ENCODE measurements around the gene AFG1L.

AFG1L gene

GRCh38 chr6:108438918-108439317, 144.1 kb downstream of the AFG1L start:
- H2AFZ ChIP-seq (ENCODE audit: low read length), result no peak overlapping the region
- no peaks in the 10 kb centered on the region for H4K20me1 ChIP-seq (ENCODE audit: insufficient read depth, low read length)
- no peaks in the 10 kb centered on the region for H3K9me3 ChIP-seq (ENCODE audit: low read length)
- no peak overlapping the region for H3K4me2 ChIP-seq (ENCODE audit: low read length)
- no peaks in the 10 kb centered on the region for H3K4me1 ChIP-seq (ENCODE audit: insufficient read depth, low read length, severe bottlenecking)
- H3K9me2 ChIP-seq (ENCODE audit: low read depth, low read length), result no peaks in the 10 kb centered on the region
- no peak overlapping the region for H3K9ac ChIP-seq (ENCODE audit: low read length)
- TF ChIP-seq CTCF (IDR thresholded peaks at IDR 0.05; ENCODE audit: low read length), result no peak
- no peak for TF ChIP-seq EZH2 (IDR thresholded peaks at IDR 0.05; ENCODE audit: borderline replicate concordance, low read length)
- H3K27me3 ChIP-seq (ENCODE audit: insufficient read depth, low read length), result no peaks in the 10 kb centered on the region
- H3K27ac ChIP-seq (ENCODE audit: low read depth, low read length, poor library complexity, severe bottlenecking), result no peak overlapping the region
- no peaks in the 10 kb centered on the region for H3F3A ChIP-seq (ENCODE audit: insufficient read depth, low read length)
- no peaks in the 10 kb centered on the region for H3K79me2 ChIP-seq (ENCODE audit: insufficient read depth, low read length)
- H3K4me3 ChIP-seq (ENCODE audit: low read depth, low read length, poor library complexity, severe bottlenecking), result no peak overlapping the region
- H3K36me3 ChIP-seq (ENCODE audit: insufficient read depth, low read length), result no peaks in the 10 kb centered on the region

GRCh38 chr6:108441141-108441540, 146.3 kb downstream of the AFG1L start:
- H3K9me2 ChIP-seq (ENCODE audit: low read depth, low read length), result no peaks in the 10 kb centered on the region
- TF ChIP-seq CTCF (IDR thresholded peaks at IDR 0.05; ENCODE audit: low read length), result no peak
- no peak for TF ChIP-seq EZH2 (IDR thresholded peaks at IDR 0.05; ENCODE audit: borderline replicate concordance, low read length)
- H3K9me3 ChIP-seq (ENCODE audit: low read length), result no peaks in the 10 kb centered on the region
- no peaks in the 10 kb centered on the region for H3K4me1 ChIP-seq (ENCODE audit: insufficient read depth, low read length, severe bottlenecking)
- H3K4me3 ChIP-seq (ENCODE audit: low read depth, low read length, poor library complexity, severe bottlenecking), result no peak overlapping the region
- H3K79me2 ChIP-seq (ENCODE audit: insufficient read depth, low read length), result no peaks in the 10 kb centered on the region
- H3K27me3 ChIP-seq (ENCODE audit: insufficient read depth, low read length), result no peaks in the 10 kb centered on the region
- H2AFZ ChIP-seq (ENCODE audit: low read length), result no peak overlapping the region
- no peak overlapping the region for H3K4me2 ChIP-seq (ENCODE audit: low read length)
- no peak overlapping the region for H3K9ac ChIP-seq (ENCODE audit: low read length)
- H3K27ac ChIP-seq (ENCODE audit: low read depth, low read length, poor library complexity, severe bottlenecking), result no peak overlapping the region
- no peaks in the 10 kb centered on the region for H4K20me1 ChIP-seq (ENCODE audit: insufficient read depth, low read length)
- H3F3A ChIP-seq (ENCODE audit: insufficient read depth, low read length), result no peaks in the 10 kb centered on the region
- no peaks in the 10 kb centered on the region for H3K36me3 ChIP-seq (ENCODE audit: insufficient read depth, low read length)

- H3K9me3 ChIP-seq (ENCODE audit: low read length), result no peaks in the 10 kb centered on the region
- H3K4me3 ChIP-seq (ENCODE audit: low read depth, low read length, poor library complexity, severe bottlenecking), result no peak overlapping the region
- H2AFZ ChIP-seq (ENCODE audit: low read length), result no peak overlapping the region
- no peaks in the 10 kb centered on the region for H3K4me1 ChIP-seq (ENCODE audit: insufficient read depth, low read length, severe bottlenecking)
- H3K79me2 ChIP-seq (ENCODE audit: insufficient read depth, low read length), result no peaks in the 10 kb centered on the region
- TF ChIP-seq EZH2 (IDR thresholded peaks at IDR 0.05; ENCODE audit: borderline replicate concordance, low read length), result no peak
- no peak for TF ChIP-seq CTCF (IDR thresholded peaks at IDR 0.05; ENCODE audit: low read length)
- H3F3A ChIP-seq (ENCODE audit: insufficient read depth, low read length), result no peaks in the 10 kb centered on the region
- H3K4me2 ChIP-seq (ENCODE audit: low read length), result no peak overlapping the region
- no peaks in the 10 kb centered on the region for H4K20me1 ChIP-seq (ENCODE audit: insufficient read depth, low read length)
- H3K27me3 ChIP-seq (ENCODE audit: insufficient read depth, low read length), result no peaks in the 10 kb centered on the region
- H3K36me3 ChIP-seq (ENCODE audit: insufficient read depth, low read length), result no peaks in the 10 kb centered on the region
- H3K9ac ChIP-seq (ENCODE audit: low read length), result no peak overlapping the region
- H3K27ac ChIP-seq (ENCODE audit: low read depth, low read length, poor library complexity, severe bottlenecking), result no peak overlapping the region
- H3K9me2 ChIP-seq (ENCODE audit: low read depth, low read length), result no peaks in the 10 kb centered on the region
These were observed 148.1 kb downstream of the AFG1L start for GRCh38 chr6:108442770-108443520.

Data from OCI-LY1 (cell line).